PC-9 (cell line): Measurements from ENCODE around the gene RPS28. TPM values are rescaled to one million over a fixed set of nuclear protein-coding genes. Genes with fewer than 3 reads are reported as not detected.

ENCODE experiments used
- BruUV-seq: library from RNA; stranded (reverse); fragments of 400-500 nt; replicated peaks from 2 replicates; lab custom pipeline; 2021; lab: Mats Ljungman, UMichigan
- CTCF ChIA-PET: fragments of 300-600 bp; sonication (Branson Sonifier 250); formaldehyde crosslinking; loops from one replicate; lab custom pipeline; 2022; ENCODE audit warnings: antibody characterized with exemption; lab: Charles Lee
- POLR2A ChIA-PET: fragments of 300-600 bp; sonication (Branson Sonifier 250); formaldehyde crosslinking; loops from one replicate; lab custom pipeline; 2022; ENCODE audit warnings: antibody characterized with exemption; ENCODE audit not compliant: unreplicated experiment; lab: Charles Lee
- DNase-seq, 2 experiments: peaks; one replicate each; pipeline versions ENCODE4 v3.0.0 to v3.0.0-alpha.2; 2015 to 2022; ENCODE audit warnings: mixed read lengths in 1 of 2
- H2AFZ ChIP-seq: fragments of 200-600 bp; sonication (generic); 2 replicates; pipeline ENCODE4 v1.8.1; 2017; ENCODE audit warnings: antibody characterized with exemption
- H3F3A ChIP-seq: fragments of 200-600 bp; sonication (generic); 2 replicates; pipeline ENCODE4 v1.8.1; 2017; ENCODE audit warnings: antibody characterized with exemption, mild to moderate bottlenecking, low read depth; ENCODE audit not compliant: insufficient read depth
- H3K27ac ChIP-seq: fragments of 200-600 bp; sonication (generic); 2 replicates; pipeline ENCODE4 v1.6.1; 2016; ENCODE audit warnings: mixed run types
- H3K27me3 ChIP-seq: fragments of 200-600 bp; sonication (generic); 2 replicates; pipeline ENCODE4 v1.6.1; 2016; ENCODE audit warnings: low read depth, mixed run types; ENCODE audit not compliant: insufficient read depth
- H3K36me3 ChIP-seq: fragments of 200-600 bp; sonication (generic); 2 replicates; pipeline ENCODE4 v1.6.1; 2016; ENCODE audit warnings: low read depth, mixed run types
- H3K4me1 ChIP-seq: fragments of 200-600 bp; sonication (generic); replicated peaks from 2 replicates; pipeline ENCODE4 v1.6.1; 2016; ENCODE audit warnings: mixed run types; ENCODE audit not compliant: insufficient read depth
- H3K4me2 ChIP-seq: fragments of 200-600 bp; sonication (generic); 2 replicates; pipeline ENCODE4 v1.6.1; 2017; ENCODE audit warnings: mixed run types
- H3K4me3 ChIP-seq: fragments of 200-600 bp; sonication (generic); 2 replicates; pipeline ENCODE4 v1.6.1; 2016; ENCODE audit warnings: mixed run types
- H3K79me2 ChIP-seq: fragments of 200-600 bp; sonication (generic); 2 replicates; pipeline ENCODE4 v1.6.1; 2017; ENCODE audit warnings: low read depth, mixed run types
- H3K9me2 ChIP-seq: fragments of 200-600 bp; sonication (generic); 2 replicates; pipeline ENCODE4 v1.8.1; 2017; ENCODE audit warnings: mild to moderate bottlenecking; ENCODE audit not compliant: insufficient read depth
- H3K9me3 ChIP-seq: fragments of 200-600 bp; sonication (generic); 2 replicates; pipeline ENCODE4 v1.8.1; 2016; ENCODE audit warnings: low read depth; ENCODE audit not compliant: insufficient read depth
- H4K20me1 ChIP-seq: fragments of 200-600 bp; sonication (generic); 2 replicates; pipeline ENCODE4 v1.8.1; 2017; ENCODE audit not compliant: insufficient read depth
- EZH2 ChIP-seq: fragments of 200-600 bp; sonication (generic); IDR thresholded peaks from 2 replicates; pipeline ENCODE4 v1.8.0; 2017; ENCODE audit warnings: antibody characterized with exemption, low read depth
- intact Hi-C: fragments of 100-400 bp; cut with micrococcal nuclease; formaldehyde crosslinking; loops from one replicate; pipeline ENCODE4 v1.10.0; 2022; ENCODE audit not compliant: unreplicated experiment
- total RNA-seq: library from RNA; stranded (reverse); gene quantifications from 2 replicates; pipeline ENCODE4 v1.2.3, GENCODE V29; 2021
- TF ChIP-seq, protein P1 (sequence below): fragments of 200-600 bp; sonication (generic); conservative IDR thresholded peaks from 2 replicates; pipeline ENCODE4 v1.6.1; 2017; ENCODE audit warnings: mixed run types, antibody characterized with exemption, mild to moderate bottlenecking, moderate library complexity

RPS28 gene
- total RNA-seq, 1 experiment from 2014 or later, result 1,283 TPM

DNA sequence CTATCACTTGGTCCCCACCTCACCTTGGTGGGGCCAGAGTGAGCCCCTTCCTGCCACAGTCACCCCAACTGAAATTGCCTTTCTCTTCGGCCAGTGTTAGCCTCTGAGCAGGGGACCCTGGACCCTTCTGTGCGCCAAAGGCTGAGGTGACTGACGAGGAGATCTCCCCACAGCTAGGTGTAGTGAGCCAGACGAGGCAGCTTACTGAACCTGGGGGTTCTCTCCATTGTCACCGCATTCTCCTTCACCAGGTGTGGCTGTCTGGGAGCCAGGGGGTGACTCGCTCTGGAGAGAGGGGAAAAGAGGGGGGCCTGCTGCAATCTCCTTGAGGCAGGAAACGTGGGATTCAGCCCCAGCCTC lies 1.3 kb downstream of the RPS28 start:
- DNase-seq, result no peak
- Histone ChIP-seq H3K79me2 (peaks cover 50% of the 10 kb centered on the region), H2AFZ (no peak overlapping the region), H3K36me3 (peaks cover 25% of the 10 kb centered on the region), H3K9me3 (no peaks in the 10 kb centered on the region), H3K27me3 (no peaks in the 10 kb centered on the region), H3K4me2 (peak overlapping the region; percentile 99), H3K27ac (peak overlapping the region; percentile 23; the same call in 1 of the 2 replicates), H3F3A (peaks cover 51% of the 10 kb centered on the region; the same call in 1 of the 2 replicates), H3K4me3 (peak overlapping the region; percentile 92), H3K9me2 (no peaks in the 10 kb centered on the region), H3K4me1 (peaks cover 20% of the 10 kb centered on the region), H4K20me1 (peaks cover 24% of the 10 kb centered on the region)
- no peak for TF ChIP-seq EZH2
- TF ChIP-seq, protein P1, sequence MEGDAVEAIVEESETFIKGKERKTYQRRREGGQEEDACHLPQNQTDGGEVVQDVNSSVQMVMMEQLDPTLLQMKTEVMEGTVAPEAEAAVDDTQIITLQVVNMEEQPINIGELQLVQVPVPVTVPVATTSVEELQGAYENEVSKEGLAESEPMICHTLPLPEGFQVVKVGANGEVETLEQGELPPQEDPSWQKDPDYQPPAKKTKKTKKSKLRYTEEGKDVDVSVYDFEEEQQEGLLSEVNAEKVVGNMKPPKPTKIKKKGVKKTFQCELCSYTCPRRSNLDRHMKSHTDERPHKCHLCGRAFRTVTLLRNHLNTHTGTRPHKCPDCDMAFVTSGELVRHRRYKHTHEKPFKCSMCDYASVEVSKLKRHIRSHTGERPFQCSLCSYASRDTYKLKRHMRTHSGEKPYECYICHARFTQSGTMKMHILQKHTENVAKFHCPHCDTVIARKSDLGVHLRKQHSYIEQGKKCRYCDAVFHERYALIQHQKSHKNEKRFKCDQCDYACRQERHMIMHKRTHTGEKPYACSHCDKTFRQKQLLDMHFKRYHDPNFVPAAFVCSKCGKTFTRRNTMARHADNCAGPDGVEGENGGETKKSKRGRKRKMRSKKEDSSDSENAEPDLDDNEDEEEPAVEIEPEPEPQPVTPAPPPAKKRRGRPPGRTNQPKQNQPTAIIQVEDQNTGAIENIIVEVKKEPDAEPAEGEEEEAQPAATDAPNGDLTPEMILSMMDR, result no peak
- POLR2A ChIA-PET, result no interaction called here
- intact Hi-C loops, result no loop called here
- BruUV-seq, result no TSS peak
- CTCF ChIA-PET, result no interaction called here

DNA sequence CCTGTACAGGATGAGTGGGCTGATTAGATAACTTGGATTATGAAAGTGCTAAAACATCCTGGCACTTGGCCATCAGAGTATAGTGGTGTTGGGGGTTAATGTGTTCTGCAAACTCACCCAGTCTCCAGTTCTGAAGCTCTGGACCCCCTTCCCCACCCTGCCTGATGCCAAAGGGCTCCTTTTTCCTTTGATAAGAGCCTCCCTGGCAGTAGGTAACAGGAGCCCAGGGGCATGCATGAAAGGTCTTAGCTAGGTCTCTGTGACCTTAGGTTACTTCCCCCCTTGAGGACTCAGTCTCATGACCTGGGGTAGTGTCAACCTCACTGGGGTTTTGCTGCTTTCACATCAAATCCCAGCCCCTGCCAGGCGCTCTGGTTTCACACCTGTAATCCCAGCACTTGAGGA lies 2.5 kb downstream of the RPS28 start:
- no TSS peak for BruUV-seq
- H3K4me2 ChIP-seq, result peak overlapping the region; percentile 99; the same call in 1 of the 2 replicates
- POLR2A ChIA-PET, result no interaction called here

DNA sequence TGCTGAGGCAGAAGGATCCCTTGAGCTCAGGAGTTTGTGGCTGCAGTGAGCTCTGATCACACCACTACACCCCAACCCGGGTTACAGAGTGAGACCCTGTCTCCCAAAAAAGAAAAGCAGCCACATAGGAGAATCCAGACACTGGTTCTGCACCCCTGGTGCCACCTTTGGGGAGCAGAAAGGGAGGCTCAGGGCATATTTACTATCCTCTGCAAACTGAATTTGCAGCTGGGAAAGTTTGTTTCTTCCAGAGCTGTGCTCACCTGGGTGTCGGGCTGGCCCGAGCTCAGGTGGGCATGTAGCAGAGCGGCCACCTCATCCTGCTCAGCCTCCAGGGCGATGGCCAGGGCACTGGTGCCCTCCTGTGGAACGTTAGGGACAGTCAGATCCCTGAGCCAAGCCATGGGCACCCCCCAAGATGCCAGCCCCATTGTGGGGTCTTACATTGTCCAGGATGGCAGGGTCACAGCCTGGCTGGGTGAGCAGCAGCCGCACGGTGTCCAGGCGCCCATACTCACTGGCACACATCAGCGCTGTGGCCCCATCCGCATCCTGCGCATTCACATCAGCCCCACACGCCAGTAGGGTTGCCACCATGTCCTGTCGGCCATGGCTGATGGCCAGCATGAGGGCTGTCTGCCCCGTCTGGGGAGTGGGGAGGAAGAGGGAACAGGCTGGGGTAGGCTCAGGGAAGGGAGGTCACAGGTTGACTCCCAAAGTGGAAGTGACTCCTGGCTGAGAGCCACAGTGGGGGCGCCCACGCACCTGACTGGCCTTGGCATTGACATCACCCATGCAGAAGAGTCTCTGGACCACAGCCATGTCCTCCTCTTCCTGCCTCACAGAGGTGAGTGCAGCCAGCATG lies 3.1 kb downstream of the RPS28 start:
- Histone ChIP-seq H3K36me3 (peaks cover 25% of the 10 kb centered on the region), H3K27me3 (no peaks in the 10 kb centered on the region), H4K20me1 (peaks cover 24% of the 10 kb centered on the region), H3K9me3 (no peaks in the 10 kb centered on the region), H3K9me2 (no peaks in the 10 kb centered on the region), H3K4me3 (no peak overlapping the region), H3K79me2 (peaks cover 44% of the 10 kb centered on the region), H2AFZ (no peak overlapping the region), H3F3A (peaks cover 51% of the 10 kb centered on the region; the same call in 1 of the 2 replicates), H3K4me2 (0 out of 2 replicates have a peak overlapping the region, but pooled peaks have one; percentile 99), H3K27ac (no peak overlapping the region), H3K4me1 (peaks cover 20% of the 10 kb centered on the region)
- CTCF ChIA-PET, result no interaction called here
- DNase-seq, result no peak
- intact Hi-C loops, result no loop called here
- BruUV-seq, result no TSS peak
- TF ChIP-seq EZH2, result no peak
- TF ChIP-seq, protein P1, result no peak; the same call in 1 of the 2 replicates
- POLR2A ChIA-PET, result no interaction called here

More for the DNA sequence above, 2.5 kb downstream of the RPS28 start:
- Histone ChIP-seq H2AFZ (no peak overlapping the region), H3K36me3 (peaks cover 25% of the 10 kb centered on the region), H3K27me3 (no peaks in the 10 kb centered on the region), H3K79me2 (peaks cover 50% of the 10 kb centered on the region), H3K4me3 (no peak overlapping the region), H3K9me3 (no peaks in the 10 kb centered on the region), H3K4me1 (peaks cover 20% of the 10 kb centered on the region), H3K9me2 (no peaks in the 10 kb centered on the region), H3K27ac (no peak overlapping the region), H3F3A (peaks cover 51% of the 10 kb centered on the region; the same call in 1 of the 2 replicates), H4K20me1 (peaks cover 24% of the 10 kb centered on the region)
- intact Hi-C loops, result no loop called here
- TF ChIP-seq, protein P1, result no peak
- TF ChIP-seq EZH2, result no peak
- CTCF ChIA-PET, result no interaction called here
- DNase-seq, result no peak
